Vagina (tissue), 2 donors: ENCODE data around the gene EIF3F. TPM values are rescaled to one million over a fixed set of nuclear protein-coding genes. Genes with fewer than 3 reads are reported as not detected.

Source experiments
- DNase-seq, 2 donors: peaks; one replicate each; pipeline ENCODE4 v3.0.0-alpha.2; 2017; ENCODE audit errors: extremely low spot score in 2 of 2
- H3K27ac ChIP-seq: fragments of 200-600 bp; sonication (generic); one replicate; pipeline ENCODE4 v1.5.1; 2019
- H3K27me3 ChIP-seq: fragments of 200-600 bp; sonication (generic); one replicate; pipeline ENCODE4 v1.5.1; 2019
- H3K36me3 ChIP-seq, 2 donors: fragments of 200-600 bp; sonication (generic); one replicate each; pipeline ENCODE4 v1.5.1; 2017 to 2019
- H3K4me1 ChIP-seq: fragments of 200-600 bp; sonication (generic); one replicate; pipeline ENCODE4 v1.5.1; 2019
- H3K4me3 ChIP-seq, 2 donors: fragments of 200-600 bp; sonication (generic); 1 replicate in 1 of 2; 2 replicates in 1 of 2; pipeline ENCODE4 v1.5.1; 2016 to 2019
- H3K9me3 ChIP-seq: fragments of 200-600 bp; sonication (generic); one replicate; pipeline ENCODE4 v1.5.1; 2019
- CTCF ChIP-seq, 3 experiments: fragments of 450-650 bp in 2 of 3; fragments of 200-600 bp in 1 of 3; sonication (generic) in 1 of 3; IDR thresholded peaks; one replicate each; pipeline ENCODE4 v1.5.1; 2017 to 2019; ENCODE audit warnings: antibody characterized with exemption in 3 of 3, mild to moderate bottlenecking in 2 of 3, moderate library complexity in 2 of 3
- POLR2A ChIP-seq, 2 donors: fragments of 450-650 bp; IDR thresholded peaks; one replicate each; pipeline ENCODE4 v1.6.1; 2017; ENCODE audit warnings: antibody characterized with exemption in 2 of 2, mild to moderate bottlenecking in 2 of 2, moderate library complexity in 2 of 2
- POLR2AphosphoS5 ChIP-seq, 2 donors: sonication (generic); formaldehyde crosslinking; IDR thresholded peaks; one replicate each; pipeline ENCODE4 v1.9.0; 2017; ENCODE audit warnings: antibody characterized with exemption in 2 of 2, mild to moderate bottlenecking in 2 of 2, low read depth in 1 of 2; ENCODE audit not compliant: insufficient read depth in 1 of 2
- intact Hi-C: fragments of 100-400 bp; cut with DNase I; formaldehyde crosslinking; loops from one replicate; pipeline ENCODE4 v1.15.1; 2023
- total RNA-seq: library from RNA; depleted of rRNA; stranded (reverse); fragments of >200 nt; gene quantifications from one replicate; pipeline ENCODE4 v1.2.3, GENCODE V29; 2016

The EIF3F gene
- 336 TPM for total RNA-seq

- H3K36me3 ChIP-seq: peaks cover 0 to 15% of the 10 kb centered on the region in 2 donors
- H3K9me3 ChIP-seq: no peaks in the 10 kb centered on the region
- no peak for TF ChIP-seq POLR2A (IDR thresholded peaks at IDR 0.05)
- peak; percentile 77 to 99 for TF ChIP-seq POLR2AphosphoS5 (IDR thresholded peaks at IDR 0.05; ENCODE audit: insufficient read depth in 1 of 2, low read depth in 1 of 2)
- TF ChIP-seq CTCF (IDR thresholded peaks at IDR 0.05): peak; percentile 60 to 91 (median 83)
- peak within 1 kb of the TSS; percentile 75 for H3K27ac ChIP-seq
- DNase-seq: peak; percentile 98 to 99
- H3K27me3 ChIP-seq: no peaks in the 10 kb centered on the region
- intact Hi-C loops: loop anchor here (10.0 kb wide), 1 partner anchor 92 kb away; no protein-coding TSS in a partner anchor
- H3K4me3 ChIP-seq: peak within 1 kb of the TSS; percentile 70 to 90
- peaks cover 35% of the 10 kb centered on the region for H3K4me1 ChIP-seq
Observed at GRCh38 chr11:7986768-7987559, at the start of gene EIF3F. EIF3F (plus strand) TSS chr11:7987337; CDS start chr11:7987353, 16 bp downstream.

- intact Hi-C loops: no loop called here
- Histone ChIP-seq H3K4me1 (no peaks in the 10 kb centered on the region), H3K9me3 (no peaks in the 10 kb centered on the region)
Observed at GRCh38 chr11:7941146-7941545, 46.0 kb upstream of the EIF3F start.

GRCh38 chr11:7941608-7942007, 45.5 kb upstream of the EIF3F start, which contains the start of gene OR10A3:
OR10A3 (minus strand) TSS chr11:7941708; CDS start chr11:7939520, 2,188 bp downstream.
- H3K4me1 ChIP-seq: no peaks in the 10 kb centered on the region
- no peak within 1 kb of the TSS for H3K27ac ChIP-seq
- no peak for TF ChIP-seq POLR2AphosphoS5 (IDR thresholded peaks at IDR 0.05; ENCODE audit: insufficient read depth in 1 of 2, low read depth in 1 of 2)
- no peak for TF ChIP-seq CTCF (IDR thresholded peaks at IDR 0.05)
- TF ChIP-seq POLR2A (IDR thresholded peaks at IDR 0.05): no peak
- intact Hi-C loops: no loop called here
- H3K36me3 ChIP-seq: no peaks in the 10 kb centered on the region
- H3K4me3 ChIP-seq: no peak within 1 kb of the TSS
- DNase-seq: no peak
- no peaks in the 10 kb centered on the region for H3K27me3 ChIP-seq
- no peaks in the 10 kb centered on the region for H3K9me3 ChIP-seq

More at GRCh38 chr11:7941146-7941545, 46.0 kb upstream of the EIF3F start:
- H3K36me3 ChIP-seq: no peaks in the 10 kb centered on the region
- TF ChIP-seq POLR2A (IDR thresholded peaks at IDR 0.05) (no peak), CTCF (IDR thresholded peaks at IDR 0.05) (no peak), POLR2AphosphoS5 (IDR thresholded peaks at IDR 0.05; ENCODE audit: insufficient read depth in 1 of 2, low read depth in 1 of 2) (no peak)
- H3K4me3 ChIP-seq: no peak overlapping the region
- no peak overlapping the region for H3K27ac ChIP-seq
- no peak for DNase-seq
- H3K27me3 ChIP-seq: no peaks in the 10 kb centered on the region

GRCh38 chr11:7944123-7944522, 43.0 kb upstream of the EIF3F start:
- no peak overlapping the region for H3K27ac ChIP-seq
- DNase-seq: no peak
- intact Hi-C loops: no loop called here
- no peaks in the 10 kb centered on the region for H3K36me3 ChIP-seq
- H3K4me1 ChIP-seq: no peaks in the 10 kb centered on the region
- H3K4me3 ChIP-seq: no peak overlapping the region
- TF ChIP-seq POLR2A (IDR thresholded peaks at IDR 0.05) (no peak), POLR2AphosphoS5 (IDR thresholded peaks at IDR 0.05; ENCODE audit: insufficient read depth in 1 of 2, low read depth in 1 of 2) (no peak), CTCF (IDR thresholded peaks at IDR 0.05) (no peak)
- H3K27me3 ChIP-seq: no peaks in the 10 kb centered on the region
- H3K9me3 ChIP-seq: no peaks in the 10 kb centered on the region

- H3K4me3 ChIP-seq: no peak overlapping the region
- no peaks in the 10 kb centered on the region for H3K4me1 ChIP-seq
- no peak overlapping the region for H3K27ac ChIP-seq
- no peaks in the 10 kb centered on the region for H3K27me3 ChIP-seq
- no peaks in the 10 kb centered on the region for H3K36me3 ChIP-seq
- intact Hi-C loops: no loop called here
- TF ChIP-seq POLR2A (IDR thresholded peaks at IDR 0.05) (no peak), CTCF (IDR thresholded peaks at IDR 0.05) (no peak), POLR2AphosphoS5 (IDR thresholded peaks at IDR 0.05; ENCODE audit: insufficient read depth in 1 of 2, low read depth in 1 of 2) (no peak)
- DNase-seq: no peak
- no peaks in the 10 kb centered on the region for H3K9me3 ChIP-seq
Observed at GRCh38 chr11:7949934-7950333, 37.2 kb upstream of the EIF3F start.
